Measurements from ENCODE around the gene TATDN3.

The TATDN3 gene

DNA sequence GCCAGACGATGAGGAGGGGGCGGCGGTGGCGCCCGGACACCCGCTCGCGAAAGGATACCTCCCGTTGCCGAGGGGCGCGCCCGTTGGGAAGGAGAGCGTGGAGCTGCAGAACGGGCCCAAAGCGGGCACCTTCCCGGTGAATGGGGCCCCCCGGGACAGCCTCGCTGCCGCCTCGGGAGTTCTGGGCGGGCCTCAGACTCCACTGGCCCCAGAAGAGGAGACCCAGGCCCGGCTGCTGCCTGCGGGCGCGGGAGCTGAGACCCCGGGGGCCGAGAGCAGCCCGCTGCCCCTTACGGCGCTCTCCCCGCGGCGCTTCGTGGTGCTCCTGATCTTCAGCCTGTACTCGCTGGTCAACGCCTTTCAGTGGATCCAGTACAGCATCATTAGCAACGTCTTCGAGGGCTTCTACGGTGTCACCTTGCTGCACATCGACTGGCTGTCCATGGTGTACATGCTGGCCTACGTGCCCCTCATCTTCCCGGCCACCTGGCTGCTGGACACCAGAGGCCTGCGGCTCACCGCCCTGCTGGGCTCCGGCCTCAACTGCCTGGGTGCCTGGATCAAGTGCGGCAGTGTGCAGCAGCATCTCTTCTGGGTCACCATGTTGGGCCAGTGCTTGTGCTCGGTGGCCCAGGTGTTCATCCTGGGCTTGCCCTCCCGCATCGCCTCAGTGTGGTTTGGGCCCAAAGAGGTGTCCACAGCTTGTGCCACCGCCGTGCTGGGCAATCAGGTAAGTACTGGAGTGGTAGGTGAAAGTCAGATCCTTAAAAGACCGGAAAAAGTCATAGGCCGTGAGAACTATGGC, 67.0 kb downstream of the TATDN3 start (continued):
- TF ChIP-seq ZNF76 (tag by site-specific recombination; IDR thresholded peaks at IDR 0.05; ENCODE audit: borderline replicate concordance, low read depth) (no peak), ZNF157 (tag by site-specific recombination; IDR thresholded peaks at IDR 0.05) (no peak), ZNF426 (tag by site-specific recombination; IDR thresholded peaks at IDR 0.05) (no peak), ZNF596 (tag by site-specific recombination; IDR thresholded peaks at IDR 0.05) (no peak), ZBTB7A (tag by site-specific recombination; IDR thresholded peaks at IDR 0.05; ENCODE audit: low read depth) (0 out of 2 replicates have a peak, but pooled peaks have one; percentile 56), ZNF600 (tag by site-specific recombination; IDR thresholded peaks at IDR 0.05) (peak; percentile 31), ZNF114 (tag by site-specific recombination; IDR thresholded peaks at IDR 0.05) (no peak), REST (tag by site-specific recombination; IDR thresholded peaks at IDR 0.05) (peak; percentile 16), ZNF169 (tag by site-specific recombination; IDR thresholded peaks at IDR 0.05) (no peak), ZNF19 (tag by site-specific recombination; IDR thresholded peaks at IDR 0.05; ENCODE audit: low read depth) (no peak), ZNF138 (tag by site-specific recombination; IDR thresholded peaks at IDR 0.05; ENCODE audit: borderline replicate concordance) (no peak), ZNF560 (tag by site-specific recombination; IDR thresholded peaks at IDR 0.05; ENCODE audit: borderline replicate concordance) (no peak), ZNF280C (tag by site-specific recombination; IDR thresholded peaks at IDR 0.05) (no peak), SETDB1 (IDR thresholded peaks at IDR 0.05; ENCODE audit: insufficient read length, low read length) (no peak), MYNN (tag by site-specific recombination; IDR thresholded peaks at IDR 0.05; ENCODE audit: borderline replicate concordance) (0 out of 2 replicates have a peak, but pooled peaks have one; percentile 45), GLIS2 (tag by site-specific recombination; IDR thresholded peaks at IDR 0.05) (peak; percentile 63; the same call in 1 of the 2 replicates), ZNF366 (tag by site-specific recombination; conservative IDR thresholded peaks at IDR 0.05) (no peak), ZSCAN16 (tag by site-specific recombination; IDR thresholded peaks at IDR 0.05) (no peak), ZIC2 (tag by site-specific recombination; IDR thresholded peaks at IDR 0.05) (peak; percentile 57), ZNF544 (tag by site-specific recombination; IDR thresholded peaks at IDR 0.05) (no peak), ZBTB26 (tag by site-specific recombination; optimal IDR thresholded peaks at IDR 0.05) (no peak), ZNF133 (tag by site-specific recombination; IDR thresholded peaks at IDR 0.05) (no peak), PBX3 (CRISPR knock-in tag; IDR thresholded peaks at IDR 0.05) (no peak; the same call in 1 of the 2 replicates), REPIN1 (tag by site-specific recombination; IDR thresholded peaks at IDR 0.05; ENCODE audit: low read depth) (0 out of 2 replicates have a peak, but pooled peaks have one; percentile 43), ZNF785 (tag by site-specific recombination; IDR thresholded peaks at IDR 0.05) (no peak)
- TF ChIP-seq, protein P1, sequence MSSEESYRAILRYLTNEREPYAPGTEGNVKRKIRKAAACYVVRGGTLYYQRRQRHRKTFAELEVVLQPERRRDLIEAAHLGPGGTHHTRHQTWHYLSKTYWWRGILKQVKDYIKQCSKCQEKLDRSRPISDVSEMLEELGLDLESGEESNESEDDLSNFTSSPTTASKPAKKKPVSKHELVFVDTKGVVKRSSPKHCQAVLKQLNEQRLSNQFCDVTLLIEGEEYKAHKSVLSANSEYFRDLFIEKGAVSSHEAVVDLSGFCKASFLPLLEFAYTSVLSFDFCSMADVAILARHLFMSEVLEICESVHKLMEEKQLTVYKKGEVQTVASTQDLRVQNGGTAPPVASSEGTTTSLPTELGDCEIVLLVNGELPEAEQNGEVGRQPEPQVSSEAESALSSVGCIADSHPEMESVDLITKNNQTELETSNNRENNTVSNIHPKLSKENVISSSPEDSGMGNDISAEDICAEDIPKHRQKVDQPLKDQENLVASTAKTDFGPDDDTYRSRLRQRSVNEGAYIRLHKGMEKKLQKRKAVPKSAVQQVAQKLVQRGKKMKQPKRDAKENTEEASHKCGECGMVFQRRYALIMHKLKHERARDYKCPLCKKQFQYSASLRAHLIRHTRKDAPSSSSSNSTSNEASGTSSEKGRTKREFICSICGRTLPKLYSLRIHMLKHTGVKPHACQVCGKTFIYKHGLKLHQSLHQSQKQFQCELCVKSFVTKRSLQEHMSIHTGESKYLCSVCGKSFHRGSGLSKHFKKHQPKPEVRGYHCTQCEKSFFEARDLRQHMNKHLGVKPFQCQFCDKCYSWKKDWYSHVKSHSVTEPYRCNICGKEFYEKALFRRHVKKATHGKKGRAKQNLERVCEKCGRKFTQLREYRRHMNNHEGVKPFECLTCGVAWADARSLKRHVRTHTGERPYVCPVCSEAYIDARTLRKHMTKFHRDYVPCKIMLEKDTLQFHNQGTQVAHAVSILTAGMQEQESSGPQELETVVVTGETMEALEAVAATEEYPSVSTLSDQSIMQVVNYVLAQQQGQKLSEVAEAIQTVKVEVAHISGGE (tag by site-specific recombination; conservative IDR thresholded peaks at IDR 0.05; ENCODE audit: low read depth) = no peak
- TF ChIP-seq, protein P2, sequence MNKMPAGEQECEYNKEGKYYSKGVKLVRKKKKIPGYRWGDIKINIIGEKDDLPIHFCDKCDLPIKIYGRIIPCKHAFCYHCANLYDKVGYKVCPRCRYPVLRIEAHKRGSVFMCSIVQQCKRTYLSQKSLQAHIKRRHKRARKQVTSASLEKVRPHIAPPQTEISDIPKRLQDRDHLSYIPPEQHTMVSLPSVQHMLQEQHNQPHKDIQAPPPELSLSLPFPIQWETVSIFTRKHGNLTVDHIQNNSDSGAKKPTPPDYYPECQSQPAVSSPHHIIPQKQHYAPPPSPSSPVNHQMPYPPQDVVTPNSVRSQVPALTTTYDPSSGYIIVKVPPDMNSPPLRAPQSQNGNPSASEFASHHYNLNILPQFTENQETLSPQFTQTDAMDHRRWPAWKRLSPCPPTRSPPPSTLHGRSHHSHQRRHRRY (tag by site-specific recombination; IDR thresholded peaks at IDR 0.05) = no peak

Data from HEK293 (cell line).